Measurements from ENCODE around the gene AGPAT3.
"Not testable (repeated sequence)": the region's sequence is repeated elsewhere in the genome, so short reads cannot be mapped to it uniquely, and the experiment has no call there.

Gene AGPAT3

DNA sequence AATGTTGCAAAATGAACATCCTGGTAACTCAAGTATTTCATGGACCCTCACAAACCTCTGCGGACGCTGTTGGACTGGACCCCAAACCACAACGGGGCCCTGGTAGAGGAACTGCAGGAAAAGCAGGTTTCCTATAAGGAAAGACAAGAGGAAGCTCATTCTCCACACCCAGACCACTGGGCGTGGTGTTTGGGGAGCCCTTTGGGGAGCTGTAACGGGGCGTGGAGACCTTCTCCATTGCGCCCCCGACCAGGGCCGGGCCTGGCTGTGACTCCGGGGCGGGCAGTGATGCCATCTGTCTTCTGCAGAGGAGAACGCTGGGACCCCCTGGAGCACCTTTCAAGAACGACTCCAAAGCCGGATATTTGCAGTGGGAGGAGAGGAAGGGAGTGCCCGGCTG is 30.0 kb upstream of the AGPAT3 start:
- no peak for DNase-seq

DNA sequence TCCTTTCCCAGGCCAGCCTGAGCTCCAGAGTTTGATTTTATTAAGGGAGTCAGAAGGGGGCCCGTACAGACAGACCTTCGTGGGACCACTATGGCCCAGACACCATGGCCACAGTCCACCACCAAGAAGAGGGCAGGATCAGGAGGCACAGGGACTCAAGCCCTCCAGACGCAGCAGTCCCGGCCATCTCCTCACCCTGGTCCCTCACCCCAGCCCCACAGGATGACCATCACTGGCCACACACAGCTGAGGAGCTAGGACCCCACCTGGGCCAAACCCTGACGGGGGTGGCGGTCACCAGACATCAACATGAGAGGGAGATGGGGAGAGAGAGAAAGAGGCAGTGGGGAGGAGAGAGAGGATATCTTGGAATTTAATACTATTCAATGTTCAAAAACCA is 29.2 kb upstream of the AGPAT3 start:
- DNase-seq: no peak

GRCh38 chr21:43836616-43837015 is 28.4 kb upstream of the AGPAT3 start:
- no peak for DNase-seq

DNA sequence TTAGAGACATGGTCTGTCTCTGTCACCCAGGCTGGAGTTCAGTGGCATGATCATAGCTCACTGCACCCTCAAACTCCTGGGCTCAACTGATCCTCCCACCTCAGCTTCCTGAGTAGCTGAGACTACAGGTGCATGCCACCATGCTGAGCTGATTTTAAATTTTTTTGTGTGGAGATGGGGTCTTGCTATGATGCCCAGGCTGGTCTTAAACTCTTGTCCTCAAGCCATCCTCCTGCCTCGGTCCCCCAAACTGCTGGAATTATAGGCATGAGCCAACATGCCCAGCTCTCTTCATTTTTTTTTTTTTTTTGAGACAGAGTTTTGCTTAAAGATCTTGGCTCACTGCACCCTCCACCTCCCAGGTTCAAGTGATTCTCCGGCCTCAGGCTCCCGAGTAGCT is 24.8 kb upstream of the AGPAT3 start:
- DNase-seq: no peak

- no peak for DNase-seq
Observed at GRCh38 chr21:43842742-43843141, 22.3 kb upstream of the AGPAT3 start.

DNA sequence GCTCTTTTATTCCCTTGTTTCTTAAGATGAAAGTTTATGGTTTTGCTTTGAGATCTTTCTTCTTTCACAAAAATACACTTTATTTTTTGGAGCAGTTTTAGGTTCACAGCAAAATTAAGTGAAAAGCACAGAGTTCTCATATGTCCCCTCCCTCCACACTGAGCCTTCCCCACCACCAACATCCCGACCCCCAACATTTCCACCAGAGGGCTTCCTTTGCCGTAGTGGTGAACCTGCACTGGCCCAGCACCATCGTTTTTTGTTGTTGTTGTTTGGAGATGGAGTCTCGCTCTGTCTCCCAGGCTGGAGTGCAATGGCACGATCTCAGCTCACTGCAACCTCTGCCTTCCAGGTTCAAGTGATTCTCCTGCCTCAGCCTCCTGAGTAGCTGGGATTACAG is 20.1 kb upstream of the AGPAT3 start:
- DNase-seq: not testable (repeated sequence)

GRCh38 chr21:43845386-43845785 is 19.6 kb upstream of the AGPAT3 start:
- DNase-seq: no peak

DNA sequence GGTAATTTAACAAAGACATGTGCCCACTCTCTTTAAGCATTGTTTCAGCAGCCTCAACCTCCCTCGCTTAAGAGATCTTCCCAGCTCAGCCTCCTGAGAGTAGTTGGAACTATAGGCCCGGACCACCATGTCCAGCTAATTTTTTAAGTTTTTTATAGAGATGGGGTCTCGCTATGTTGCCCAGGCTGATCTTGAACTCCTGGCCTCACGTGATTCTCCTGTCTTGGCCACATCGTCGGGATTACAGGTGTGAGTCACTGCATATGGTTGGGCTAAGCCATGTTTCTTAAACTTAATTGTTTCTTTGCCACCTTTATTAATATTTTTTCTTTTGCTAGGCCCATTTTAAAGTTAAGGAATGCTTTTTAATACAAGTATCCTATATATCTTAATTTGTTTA is 18.6 kb upstream of the AGPAT3 start:
- DNase-seq: no peak

DNA sequence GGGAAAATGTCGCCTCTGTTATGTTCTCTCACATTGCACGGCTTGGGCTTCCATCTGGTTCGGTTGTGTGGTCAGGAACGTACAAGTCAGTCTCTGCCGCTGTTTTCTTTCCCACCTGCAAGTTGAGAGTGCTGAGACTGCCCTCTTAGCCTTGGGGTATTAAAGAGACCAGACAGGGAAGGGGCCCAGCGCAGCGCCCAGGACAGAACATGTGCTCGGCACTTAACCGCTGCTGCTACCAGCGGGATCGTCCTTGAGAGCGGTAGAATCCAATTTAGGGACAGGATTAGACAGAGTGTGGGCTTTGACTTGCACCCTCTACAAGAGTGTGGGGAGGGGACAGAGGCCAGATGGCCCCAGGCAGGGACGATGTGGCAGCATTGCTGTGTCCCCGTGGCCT is 17.7 kb upstream of the AGPAT3 start:
- DNase-seq: no peak

GRCh38 chr21:43848771-43849170 is 16.3 kb upstream of the AGPAT3 start:
- DNase-seq: no peak

DNA sequence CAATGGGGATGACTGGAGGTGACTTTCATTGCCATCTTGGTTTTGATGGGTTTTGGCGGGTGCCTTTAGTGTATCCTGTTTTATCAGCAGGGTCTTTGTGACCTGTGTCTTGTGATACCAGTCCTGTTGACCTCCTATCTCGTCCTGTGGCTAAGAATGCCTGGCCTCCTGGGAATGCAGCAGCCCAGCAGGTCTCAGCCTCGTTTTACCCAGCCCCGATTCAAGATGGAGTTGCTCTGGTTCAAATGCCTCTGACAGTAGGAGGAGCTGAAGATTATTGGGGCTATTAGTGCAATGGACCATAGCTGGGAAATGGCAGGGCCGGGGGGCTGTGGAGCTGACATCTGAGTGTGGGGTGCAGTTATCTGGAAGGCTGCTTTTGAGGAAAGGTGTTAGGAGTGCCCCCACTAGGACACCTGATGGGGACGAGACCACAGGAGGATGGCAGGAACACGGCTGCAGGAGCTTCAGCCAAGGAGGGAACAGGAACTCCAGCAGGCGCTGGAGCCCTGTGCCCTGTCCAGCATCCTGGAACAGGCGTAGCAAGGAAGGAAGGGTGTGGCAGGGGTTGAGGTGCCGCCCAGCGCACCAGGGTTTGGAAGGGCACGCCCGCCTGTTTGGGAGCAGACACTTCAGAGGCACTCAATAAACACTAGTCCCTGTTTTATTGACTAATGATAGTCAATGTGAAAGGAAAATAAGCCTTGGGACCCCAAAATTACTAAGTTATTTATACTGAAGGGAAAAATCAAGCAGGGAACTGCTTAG is 15.3 kb upstream of the AGPAT3 start:
- no peak for DNase-seq

DNA sequence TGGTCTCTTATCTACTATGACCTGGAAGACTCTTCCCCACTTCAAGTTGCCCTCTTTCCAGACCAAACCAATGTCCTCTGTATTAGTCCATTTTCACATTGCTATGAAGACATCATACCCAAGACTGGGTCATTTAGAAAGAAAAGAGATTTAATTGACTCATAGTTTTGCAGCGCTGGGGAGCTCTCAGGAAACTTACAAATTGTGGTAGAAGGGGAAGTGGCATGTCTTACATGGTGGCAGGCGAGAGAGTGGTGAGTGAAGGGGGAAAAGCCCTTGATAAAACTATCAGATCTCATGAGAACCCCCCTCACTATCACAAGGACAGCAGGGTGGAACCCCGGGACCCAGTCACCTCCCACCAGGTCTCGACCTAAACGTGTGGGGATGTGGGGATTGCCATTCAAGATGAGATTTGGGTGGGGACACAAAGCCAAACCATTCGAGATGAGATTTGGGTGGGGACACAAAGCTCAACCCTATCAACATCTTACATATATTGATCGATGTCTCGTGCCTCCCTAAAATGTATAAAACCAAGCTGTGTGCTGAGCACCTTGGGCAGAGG is 14.2 kb upstream of the AGPAT3 start:
- DNase-seq: no peak

- no peak for DNase-seq
Observed at GRCh38 chr21:43851593-43851992, 13.4 kb upstream of the AGPAT3 start.

- no peak for DNase-seq
Observed at GRCh38 chr21:43853851-43854772, 10.9 kb upstream of the AGPAT3 start.

GRCh38 chr21:43854773-43855633 is 10.0 kb upstream of the AGPAT3 start:
- DNase-seq: no peak

- no peak for DNase-seq
Observed at GRCh38 chr21:43855955-43856354, 9.1 kb upstream of the AGPAT3 start.

DNA sequence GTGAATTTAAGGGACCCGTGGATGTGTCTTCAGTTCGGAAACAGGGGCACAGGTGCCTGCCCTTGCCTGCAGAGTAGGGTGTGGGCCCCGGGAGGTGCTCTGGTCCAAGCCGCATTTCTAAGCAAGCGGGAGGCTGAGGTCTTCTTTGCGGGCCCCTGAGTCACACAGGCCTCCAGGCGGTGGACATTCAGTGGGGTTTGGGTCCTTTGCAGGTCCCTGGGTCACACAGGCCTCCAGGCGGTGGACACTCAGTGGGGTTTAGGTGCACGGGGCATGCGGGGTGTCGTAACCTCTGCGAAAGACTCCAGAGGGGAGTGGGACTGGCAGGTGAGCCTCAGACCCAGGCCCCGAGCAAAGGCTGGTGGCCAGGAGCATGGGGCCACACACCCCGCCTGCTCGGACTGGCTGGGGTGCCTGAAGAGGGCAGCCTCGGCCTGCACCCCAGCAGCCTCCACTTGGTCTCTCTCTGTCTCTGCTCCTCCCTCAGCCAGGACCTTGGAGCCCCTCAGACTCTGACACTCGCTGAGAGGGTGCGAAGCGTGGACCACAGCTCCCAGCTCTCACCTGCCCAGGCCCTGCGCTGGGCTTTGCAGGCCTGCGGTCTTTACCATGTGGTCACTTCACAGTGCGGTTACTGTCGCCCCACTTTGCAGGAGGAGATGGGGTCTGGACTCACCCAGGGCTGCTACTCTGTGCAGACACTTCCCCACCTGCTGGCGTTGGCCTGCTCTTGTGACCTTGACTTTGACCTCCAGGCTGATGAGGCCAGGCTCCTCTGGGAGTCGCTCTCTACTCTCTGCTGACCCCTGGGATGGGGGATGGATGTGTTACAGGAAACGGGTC is 6.0 kb upstream of the AGPAT3 start:
- no peak for DNase-seq

- no peak for DNase-seq
Observed at GRCh38 chr21:43859747-43860214, 5.2 kb upstream of the AGPAT3 start.

GRCh38 chr21:43861706-43862105 is 3.3 kb upstream of the AGPAT3 start:
- no peak for DNase-seq

GRCh38 chr21:43864313-43864961 is 586 bp upstream of the AGPAT3 start:
- DNase-seq: no peak
